ENCODE measurements around the gene CACNA1F. TPM values are rescaled to one million over a fixed set of nuclear protein-coding genes. Genes with fewer than 3 reads are reported as not detected.

CACNA1F gene
- total RNA-seq, 2 experiments from 2014 or later = not detected

- H3K36me3 ChIP-seq (ENCODE audit: insufficient read depth, low read length) = no peaks in the 10 kb centered on the region
- H4K20me1 ChIP-seq (ENCODE audit: insufficient read depth, low read length) = no peaks in the 10 kb centered on the region
- no peaks in the 10 kb centered on the region for H3K9me3 ChIP-seq (ENCODE audit: low read length)
- ChIA-PET POLR2A (interaction anchor here (0.7 kb wide), 2 partner anchors 10 to 819 kb away, joined by 3 read pairs; no protein-coding TSS in a partner anchor), CTCF (ENCODE audit: unreplicated experiment) (interaction anchor here (0.6 kb wide), 1 partner anchor 724 kb away, joined by 9 read pairs; no protein-coding TSS in a partner anchor)
- peaks cover 3% of the 10 kb centered on the region; the same call in 1 of the 2 replicates for H3K79me2 ChIP-seq (ENCODE audit: insufficient read depth, low read depth, low read length)
- peak; percentile 49 for DNase-seq (ENCODE audit: low spot score)
- no TSS peak for BruUV-seq (replicated peaks)
- H3K9me2 ChIP-seq (ENCODE audit: insufficient read depth, low read length) = no peaks in the 10 kb centered on the region
- H3K4me3 ChIP-seq (ENCODE audit: low read depth, low read length, poor library complexity, severe bottlenecking) = peak overlapping the region; percentile 86
- no peak overlapping the region for H3K27ac ChIP-seq (ENCODE audit: low read depth, low read length, poor library complexity, severe bottlenecking)
- no peak overlapping the region for H2AFZ ChIP-seq (ENCODE audit: low read length)
- H3K4me1 ChIP-seq (ENCODE audit: insufficient read depth, low read length, poor library complexity, severe bottlenecking) = peaks cover 23% of the 10 kb centered on the region
- TF ChIP-seq EZH2phosphoT487 (IDR thresholded peaks at IDR 0.05; ENCODE audit: borderline replicate concordance, low read depth, low read length) = no peak
- peak; percentile 80 for TF ChIP-seq CTCF (conservative IDR thresholded peaks at IDR 0.05; ENCODE audit: low read length)
- peak overlapping the region; percentile 71 for H3K4me2 ChIP-seq (ENCODE audit: low read length)
- intact Hi-C loops (cut with micrococcal nuclease; ENCODE audit: unreplicated experiment) = loop anchor here (5.0 kb wide), 1 partner anchor 74 kb away; the partner anchor contains the start of gene PPP1R3F
These were observed 40.3 kb downstream of the CACNA1F start for GRCh38 chrX:49192722-49193328.

- BruUV-seq (replicated peaks) = TSS peak; percentile 79
- peak overlapping the region; percentile 86 for H3K4me3 ChIP-seq (ENCODE audit: low read depth, low read length, poor library complexity, severe bottlenecking)
- no peaks in the 10 kb centered on the region for H3K36me3 ChIP-seq (ENCODE audit: insufficient read depth, low read length)
- peak; percentile 44 for DNase-seq (ENCODE audit: low spot score)
- POLR2A ChIA-PET = interaction anchor here (0.7 to 1.7 kb wide), 4 partner anchors 11 to 77 kb away, joined by 3 to 13 read pairs (median 8); partner anchors contain the start of gene PPP1R3F
- peak overlapping the region; percentile 70 for H2AFZ ChIP-seq (ENCODE audit: low read length)
- CTCF ChIA-PET (ENCODE audit: unreplicated experiment) = interaction anchor here (1.0 kb wide), 2 partner anchors 24 to 36 kb away, joined by 6 to 8 read pairs; no protein-coding TSS in a partner anchor
- peaks cover 27% of the 10 kb centered on the region for H3K4me1 ChIP-seq (ENCODE audit: insufficient read depth, low read length, poor library complexity, severe bottlenecking)
- TF ChIP-seq CTCF (conservative IDR thresholded peaks at IDR 0.05; ENCODE audit: low read length) (no peak), EZH2phosphoT487 (IDR thresholded peaks at IDR 0.05; ENCODE audit: borderline replicate concordance, low read depth, low read length) (no peak)
- H3K9me3 ChIP-seq (ENCODE audit: low read length) = no peaks in the 10 kb centered on the region
- H4K20me1 ChIP-seq (ENCODE audit: insufficient read depth, low read length) = no peaks in the 10 kb centered on the region
- peaks cover 3% of the 10 kb centered on the region; the same call in 1 of the 2 replicates for H3K79me2 ChIP-seq (ENCODE audit: insufficient read depth, low read depth, low read length)
- peak overlapping the region; percentile 71 for H3K4me2 ChIP-seq (ENCODE audit: low read length)
- H3K27ac ChIP-seq (ENCODE audit: low read depth, low read length, poor library complexity, severe bottlenecking) = peak overlapping the region; percentile 65
- intact Hi-C loops (cut with micrococcal nuclease; ENCODE audit: unreplicated experiment) = loop anchor here (2.0 to 5.0 kb wide), 2 partner anchors 25 to 76 kb away; partner anchors contain the start of gene PPP1R3F
- no peaks in the 10 kb centered on the region for H3K9me2 ChIP-seq (ENCODE audit: insufficient read depth, low read length)
These were observed 41.5 kb downstream of the CACNA1F start for GRCh38 chrX:49191574-49192011.

Measured in OCI-LY7 (cell line).